Keratinocyte (primary cell): Measurements from ENCODE around the gene SMCHD1.

Experiments
- EZH2 ChIP-seq: IDR thresholded peaks from one replicate; pipeline ENCODE4 v1.6.1; 2012; ENCODE audit warnings: inconsistent platforms, mild to moderate bottlenecking, low read length, moderate library complexity
- TF ChIP-seq, protein P1 (sequence below), 3 experiments: IDR thresholded peaks in 1 of 3; conservative IDR thresholded peaks in 1 of 3; optimal IDR thresholded peaks in 1 of 3; 2 replicates in 2 of 3; 3 replicates in 1 of 3; pipeline versions ENCODE3 to v1.5.1; 2011; ENCODE audit warnings: low read length in 3 of 3, mild to moderate bottlenecking in 3 of 3, moderate library complexity in 2 of 3, control low read depth in 1 of 3, inconsistent platforms in 1 of 3; ENCODE audit not compliant: insufficient read depth in 2 of 3; ENCODE audit errors: extremely low read depth in 1 of 3

DNA sequence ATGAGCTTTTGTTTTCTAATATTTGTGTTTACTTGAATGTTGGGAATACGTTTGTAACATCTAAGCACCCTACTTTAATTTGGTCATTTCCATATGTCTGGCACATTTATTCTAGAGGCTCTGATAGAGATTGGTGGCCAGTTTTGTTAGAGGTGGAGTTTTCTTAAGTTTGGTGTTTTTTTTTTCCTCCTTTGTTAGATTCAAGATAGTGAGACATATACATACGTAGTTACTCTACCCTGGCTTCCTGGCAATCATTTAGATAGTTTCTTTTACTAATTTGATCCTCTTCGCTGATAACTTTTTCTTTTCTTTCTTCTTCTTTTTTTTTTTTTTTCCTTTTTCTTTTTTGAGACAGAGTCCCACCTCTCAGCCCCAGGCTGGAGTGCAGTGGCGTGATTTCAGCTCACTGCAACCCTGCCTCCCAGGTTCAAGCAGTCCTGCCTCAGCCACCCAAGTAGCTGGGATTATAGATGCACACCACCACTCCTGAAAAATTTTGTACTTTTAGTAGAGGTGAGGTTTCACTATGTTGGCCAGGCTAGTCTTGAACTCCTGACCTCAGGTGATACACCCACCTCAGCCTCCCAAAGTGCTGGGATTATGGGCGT is 26.6 kb downstream of the SMCHD1 start:
- TF ChIP-seq, protein P1, sequence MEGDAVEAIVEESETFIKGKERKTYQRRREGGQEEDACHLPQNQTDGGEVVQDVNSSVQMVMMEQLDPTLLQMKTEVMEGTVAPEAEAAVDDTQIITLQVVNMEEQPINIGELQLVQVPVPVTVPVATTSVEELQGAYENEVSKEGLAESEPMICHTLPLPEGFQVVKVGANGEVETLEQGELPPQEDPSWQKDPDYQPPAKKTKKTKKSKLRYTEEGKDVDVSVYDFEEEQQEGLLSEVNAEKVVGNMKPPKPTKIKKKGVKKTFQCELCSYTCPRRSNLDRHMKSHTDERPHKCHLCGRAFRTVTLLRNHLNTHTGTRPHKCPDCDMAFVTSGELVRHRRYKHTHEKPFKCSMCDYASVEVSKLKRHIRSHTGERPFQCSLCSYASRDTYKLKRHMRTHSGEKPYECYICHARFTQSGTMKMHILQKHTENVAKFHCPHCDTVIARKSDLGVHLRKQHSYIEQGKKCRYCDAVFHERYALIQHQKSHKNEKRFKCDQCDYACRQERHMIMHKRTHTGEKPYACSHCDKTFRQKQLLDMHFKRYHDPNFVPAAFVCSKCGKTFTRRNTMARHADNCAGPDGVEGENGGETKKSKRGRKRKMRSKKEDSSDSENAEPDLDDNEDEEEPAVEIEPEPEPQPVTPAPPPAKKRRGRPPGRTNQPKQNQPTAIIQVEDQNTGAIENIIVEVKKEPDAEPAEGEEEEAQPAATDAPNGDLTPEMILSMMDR (optimal IDR thresholded peaks at IDR 0.05 in 1 of 3, IDR thresholded peaks at IDR 0.05 in 1 of 3, conservative IDR thresholded peaks at IDR 0.05 in 1 of 3; ENCODE audit: extremely low read depth in 1 of 3, insufficient read depth in 2 of 3, low read length in 3 of 3) = no peak
- TF ChIP-seq EZH2 = no peak
